GM12873 (cell line): Measurements from ENCODE around the gene GOLGA6L7.

ENCODE experiments used
- TF ChIP-seq, protein P1 (sequence below): IDR thresholded peaks from 2 replicates; pipeline ENCODE4 v1.5.1; 2012; ENCODE audit warnings: low read depth, mild to moderate bottlenecking, moderate library complexity, low read length, control low read depth; ENCODE audit not compliant: insufficient read depth; ENCODE audit errors: missing control alignments

GOLGA6L7 gene

GRCh38 chr15:28880680-28881079, 32.2 kb upstream of the GOLGA6L7 start:
- TF ChIP-seq, protein P1, sequence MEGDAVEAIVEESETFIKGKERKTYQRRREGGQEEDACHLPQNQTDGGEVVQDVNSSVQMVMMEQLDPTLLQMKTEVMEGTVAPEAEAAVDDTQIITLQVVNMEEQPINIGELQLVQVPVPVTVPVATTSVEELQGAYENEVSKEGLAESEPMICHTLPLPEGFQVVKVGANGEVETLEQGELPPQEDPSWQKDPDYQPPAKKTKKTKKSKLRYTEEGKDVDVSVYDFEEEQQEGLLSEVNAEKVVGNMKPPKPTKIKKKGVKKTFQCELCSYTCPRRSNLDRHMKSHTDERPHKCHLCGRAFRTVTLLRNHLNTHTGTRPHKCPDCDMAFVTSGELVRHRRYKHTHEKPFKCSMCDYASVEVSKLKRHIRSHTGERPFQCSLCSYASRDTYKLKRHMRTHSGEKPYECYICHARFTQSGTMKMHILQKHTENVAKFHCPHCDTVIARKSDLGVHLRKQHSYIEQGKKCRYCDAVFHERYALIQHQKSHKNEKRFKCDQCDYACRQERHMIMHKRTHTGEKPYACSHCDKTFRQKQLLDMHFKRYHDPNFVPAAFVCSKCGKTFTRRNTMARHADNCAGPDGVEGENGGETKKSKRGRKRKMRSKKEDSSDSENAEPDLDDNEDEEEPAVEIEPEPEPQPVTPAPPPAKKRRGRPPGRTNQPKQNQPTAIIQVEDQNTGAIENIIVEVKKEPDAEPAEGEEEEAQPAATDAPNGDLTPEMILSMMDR = no peak

GRCh38 chr15:28879551-28879950, 31.1 kb upstream of the GOLGA6L7 start:
- TF ChIP-seq, protein P1 = no peak

DNA sequence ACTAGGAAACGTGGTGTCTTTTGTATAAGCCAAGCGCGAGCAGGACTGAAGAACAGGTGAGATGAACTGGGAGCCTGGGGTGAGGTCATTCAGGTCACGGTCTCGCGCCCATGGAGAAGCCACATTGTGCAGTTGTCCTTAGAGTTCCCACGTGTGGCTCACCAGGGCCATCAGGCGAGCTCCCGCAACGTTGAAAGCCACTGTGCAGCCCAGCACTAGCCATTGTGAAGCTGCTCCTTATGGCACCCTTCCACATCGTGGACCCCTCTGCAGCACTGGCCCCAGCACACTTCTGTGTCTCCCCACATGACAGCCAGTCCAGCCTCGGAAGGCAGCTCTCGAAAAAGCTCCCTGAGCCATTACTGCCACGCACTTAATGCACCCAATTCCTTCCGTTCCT, 29.8 kb upstream of the GOLGA6L7 start:
- TF ChIP-seq, protein P1 = no peak

DNA sequence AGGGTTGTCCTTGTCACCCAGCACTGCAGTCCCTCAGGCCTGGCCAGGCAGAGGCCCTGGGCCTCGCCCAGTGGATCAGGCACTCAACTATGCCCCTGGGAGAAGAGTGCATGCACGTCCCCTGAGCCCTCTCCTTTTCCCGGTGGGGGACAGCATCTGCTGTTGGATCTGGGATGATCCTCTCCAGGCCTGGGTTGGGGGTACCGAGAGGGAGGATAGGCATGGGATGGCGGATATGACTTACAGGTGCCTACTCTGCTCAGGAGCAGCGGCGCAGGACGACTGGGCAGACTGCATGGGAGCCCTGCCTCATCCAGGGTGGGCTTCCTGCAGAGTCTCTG, 28.4 kb upstream of the GOLGA6L7 start:
- TF ChIP-seq, protein P1 = no peak

- TF ChIP-seq, protein P1 = no peak
Measured at GRCh38 chr15:28876131-28876844, 27.8 kb upstream of the GOLGA6L7 start.

- TF ChIP-seq, protein P1 = no peak
Measured at GRCh38 chr15:28875461-28876000, 27.1 kb upstream of the GOLGA6L7 start.

DNA sequence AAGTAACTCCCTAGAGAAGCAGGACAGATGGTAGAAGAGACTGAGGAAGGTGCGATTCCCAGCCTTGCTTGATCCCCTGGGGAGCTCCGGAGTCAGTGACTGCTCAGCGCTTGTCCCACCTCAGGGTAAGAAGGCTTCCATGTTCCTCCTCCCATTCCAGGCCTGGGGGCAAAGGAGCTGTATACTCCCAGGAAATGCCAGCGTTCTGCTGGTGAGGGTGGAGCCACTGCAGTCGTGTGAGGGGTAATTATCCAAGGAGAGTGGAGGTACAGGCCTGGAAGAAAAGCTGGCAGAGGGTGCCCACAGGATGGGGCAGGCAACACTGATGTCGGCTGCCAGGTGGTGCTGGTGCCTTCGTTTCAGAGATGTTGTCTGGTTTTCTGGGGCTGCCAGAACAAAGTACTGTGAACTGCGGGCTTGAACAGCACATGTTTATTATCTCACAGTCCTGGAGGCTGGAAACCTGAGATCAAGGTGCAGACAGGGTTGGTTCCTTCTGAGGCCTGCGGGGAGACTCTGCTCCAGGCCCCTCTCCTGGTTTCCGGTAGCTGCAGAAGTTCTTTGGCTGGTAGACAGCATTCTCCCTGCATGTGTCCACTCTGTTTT, 25.2 kb upstream of the GOLGA6L7 start:
- TF ChIP-seq, protein P1 = no peak
